NT2/D1 (cell line): ENCODE measurements around the gene RBCK1.

Experiments used
- SUZ12 ChIP-seq: IDR thresholded peaks from 2 replicates; pipeline ENCODE4 v1.6.1; 2011; ENCODE audit not compliant: insufficient read length, insufficient read depth; ENCODE audit errors: extremely low read depth
- YY1 ChIP-seq: IDR thresholded peaks from 2 replicates; pipeline ENCODE4 v1.6.1; 2011; ENCODE audit not compliant: insufficient read length, insufficient read depth
- ZNF274 ChIP-seq: IDR thresholded peaks from 2 replicates; pipeline ENCODE4 v1.6.1; 2011; ENCODE audit warnings: mild to moderate bottlenecking, low read depth, low read length

DNA sequence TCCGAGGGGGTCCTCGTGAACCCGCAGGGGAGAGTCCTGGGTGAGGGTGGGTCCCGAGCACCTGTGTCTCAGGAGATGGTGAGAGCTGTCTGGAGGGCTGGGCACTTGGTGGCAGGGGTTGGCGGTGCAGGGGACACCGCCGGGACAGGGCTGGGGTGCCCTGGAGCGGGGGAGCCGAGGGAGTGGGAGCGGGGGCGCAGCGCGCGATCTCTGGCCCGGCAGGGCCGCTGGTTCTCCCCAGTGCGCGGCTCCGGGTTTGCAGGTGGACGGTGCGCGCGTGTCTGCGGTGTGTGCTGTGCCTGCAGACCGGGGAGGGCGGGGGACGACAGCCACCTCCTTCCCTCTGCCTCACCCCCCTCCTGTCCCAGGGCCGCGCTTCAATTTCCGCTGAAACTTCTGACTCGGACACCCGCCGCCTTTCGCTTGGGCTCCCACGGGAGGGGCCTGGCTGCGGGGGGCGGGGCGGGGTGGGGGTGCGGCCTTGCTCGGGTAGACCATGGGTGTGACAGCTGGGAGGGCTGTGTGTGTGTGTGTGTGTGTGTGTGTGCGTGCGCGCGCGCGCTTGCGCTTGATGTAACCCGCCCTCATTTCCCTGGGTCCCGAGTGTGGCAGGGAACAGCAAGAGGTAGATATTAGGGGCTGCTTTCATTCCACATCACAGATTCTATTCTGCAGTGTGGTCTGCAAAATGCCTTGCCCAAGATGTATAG is 26.4 kb upstream of the RBCK1 start:
- no peak for TF ChIP-seq ZNF274
- TF ChIP-seq YY1 = no peak
- TF ChIP-seq SUZ12 = no peak
